HG03045 (cell line): ENCODE results near the gene GP1BB.

Experiments
- ATAC-seq: cut with Tn5 transposase; IDR thresholded peaks from one replicate; pipeline ENCODE4 v1.9.1; 2021; ENCODE audit warnings: mild to moderate bottlenecking, moderate library complexity; ENCODE audit not compliant: unreplicated experiment

GP1BB gene

GRCh38 chr22:19754701-19755144, 31.4 kb downstream of the GP1BB start:
- ATAC-seq, result no peak

GRCh38 chr22:19755145-19755710, 31.9 kb downstream of the GP1BB start:
- ATAC-seq, result no peak

- ATAC-seq, result no peak
Observed at GRCh38 chr22:19755722-19756287, 32.5 kb downstream of the GP1BB start.

GRCh38 chr22:19756288-19757128, 33.2 kb downstream of the GP1BB start:
- ATAC-seq, result no peak

- no peak for ATAC-seq
Observed at GRCh38 chr22:19757140-19757984, 34.0 kb downstream of the GP1BB start.

- ATAC-seq, result no peak
Observed at GRCh38 chr22:19757985-19758895, 34.9 kb downstream of the GP1BB start.

GRCh38 chr22:19758896-19759426, 35.6 kb downstream of the GP1BB start:
- ATAC-seq, result no peak

GRCh38 chr22:19759427-19760057, 36.2 kb downstream of the GP1BB start:
- ATAC-seq, result no peak

- ATAC-seq, result no peak
Observed at GRCh38 chr22:19760058-19760950, 37.0 kb downstream of the GP1BB start, which contains the start of gene TBX1. TBX1 (plus strand) TSS chr22:19760778; CDS start chr22:19760844, 66 bp downstream.

GRCh38 chr22:19760951-19761724, 37.8 kb downstream of the GP1BB start:
- ATAC-seq, result no peak

GRCh38 chr22:19761725-19762567, 38.6 kb downstream of the GP1BB start:
- ATAC-seq, result no peak

- no peak for ATAC-seq
Observed at GRCh38 chr22:19762568-19763457, 39.5 kb downstream of the GP1BB start.

GRCh38 chr22:19763458-19764298, 40.3 kb downstream of the GP1BB start:
- ATAC-seq, result no peak

- ATAC-seq, result no peak
Observed at GRCh38 chr22:19764299-19764593, 40.9 kb downstream of the GP1BB start.
